ENCODE data around the gene CD300LG.

GRCh38 chr17:43849116-43849515, 2.1 kb downstream of the CD300LG start:
- no peak for TF ChIP-seq CTCF (conservative IDR thresholded peaks at IDR 0.05; ENCODE audit: low read depth, low read length)
- no peak for TF ChIP-seq EZH2 (IDR thresholded peaks at IDR 0.05; ENCODE audit: borderline replicate concordance, low read depth, low read length, poor library complexity, severe bottlenecking)
